H1 (cell line): ENCODE results near the gene RASAL1. TPM values are rescaled to one million over a fixed set of nuclear protein-coding genes. Genes with fewer than 3 reads are reported as not detected.

ENCODE experiments used
- CTCF ChIA-PET: fragments of 300-600 bp; sonication (Branson Sonifier 250); formaldehyde crosslinking; loops from one replicate; lab custom pipeline; 2021; ENCODE audit not compliant: partially characterized antibody; lab: Charles Lee
- POLR2A ChIA-PET: fragments of 300-600 bp; sonication (Branson Sonifier 250); formaldehyde crosslinking; loops from one replicate; lab custom pipeline; 2021; ENCODE audit warnings: inconsistent platforms; ENCODE audit not compliant: partially characterized antibody; lab: Charles Lee
- DNase-seq, 2 experiments: peaks; one replicate each; pipeline versions ENCODE4 v3.0.0 to v3.0.0-alpha.2; 2010 to 2022; ENCODE audit warnings: low spot score in 2 of 2, low read depth in 1 of 2, mixed read lengths in 1 of 2
- FAIRE-seq: peaks from 2 replicates; lab custom pipeline; 2011; peaks lifted over from hg19 to GRCh38; lab: Jason Lieb, UNC
- H2AFZ ChIP-seq: 2 replicates; pipeline ENCODE4 v1.8.1; 2012; ENCODE audit warnings: low read length, inconsistent platforms
- H2AK5ac ChIP-seq: 2 replicates; pipeline ENCODE4 v1.6.1; 2013; ENCODE audit warnings: low read depth, low read length
- H2BK120ac ChIP-seq: replicated peaks from 2 replicates; pipeline ENCODE3; 2013; ENCODE audit warnings: low read depth, low read length, inconsistent platforms
- H2BK12ac ChIP-seq: 2 replicates; pipeline ENCODE4 v1.6.1; 2013; ENCODE audit warnings: low read depth, low read length
- H2BK15ac ChIP-seq: 2 replicates; pipeline ENCODE4 v1.6.1; 2013; ENCODE audit warnings: low read length
- H2BK20ac ChIP-seq: 2 replicates; pipeline ENCODE4 v1.6.1; 2013; ENCODE audit warnings: low read length
- H2BK5ac ChIP-seq: 2 replicates; pipeline ENCODE4 v1.6.1; 2013; ENCODE audit warnings: low read depth, low read length
- H3K14ac ChIP-seq: 2 replicates; pipeline ENCODE4 v1.6.1; 2013; ENCODE audit warnings: inconsistent platforms; ENCODE audit not compliant: insufficient read length
- H3K18ac ChIP-seq: 2 replicates; pipeline ENCODE4 v1.6.1; 2013; ENCODE audit warnings: low read length; ENCODE audit errors: extremely low read depth
- H3K23ac ChIP-seq: 2 replicates; pipeline ENCODE4 v1.6.1; 2013; ENCODE audit warnings: inconsistent platforms; ENCODE audit not compliant: insufficient read length
- H3K23me2 ChIP-seq: 2 replicates; pipeline ENCODE4 v1.6.1; 2013; ENCODE audit warnings: low read depth, low read length
- H3K27ac ChIP-seq: 2 replicates; pipeline ENCODE4 v1.6.1; 2011; ENCODE audit warnings: low read depth, low read length, inconsistent platforms
- H3K27me3 ChIP-seq, 4 experiments: replicated peaks in 1 of 4; 1 replicate in 1 of 4; 2 replicates in 3 of 4; pipeline versions ENCODE4 v1.6.1 to v1.8.1; 2011 to 2013; ENCODE audit warnings: low read length in 3 of 4, mild to moderate bottlenecking in 3 of 4, inconsistent platforms in 2 of 4, mixed read lengths in 2 of 4, moderate library complexity in 1 of 4; ENCODE audit not compliant: control insufficient read depth in 3 of 4, insufficient read depth in 3 of 4; ENCODE audit errors: extremely low read depth in 1 of 4
- H3K36me3 ChIP-seq, 4 experiments: 2 replicates each; pipeline versions ENCODE4 v1.6.1 to v1.8.1; 2011 to 2013; ENCODE audit warnings: mild to moderate bottlenecking in 4 of 4, low read length in 3 of 4, moderate library complexity in 2 of 4, control low read depth in 1 of 4, inconsistent platforms in 1 of 4; ENCODE audit not compliant: insufficient read depth in 4 of 4, control insufficient read depth in 2 of 4
- H3K4ac ChIP-seq: replicated peaks from 2 replicates; pipeline ENCODE3; 2013; ENCODE audit warnings: low read length, low read depth, mixed read lengths, inconsistent platforms; ENCODE audit not compliant: insufficient read length
- H3K4me1 ChIP-seq, 4 experiments: replicated peaks in 1 of 4; 1 replicate in 1 of 4; 2 replicates in 3 of 4; pipeline versions ENCODE4 v1.6.1 to v1.8.1; 2011 to 2013; ENCODE audit warnings: low read length in 3 of 4, inconsistent platforms in 2 of 4, mixed read lengths in 1 of 4; ENCODE audit not compliant: insufficient read depth in 4 of 4, control insufficient read depth in 3 of 4
- H3K4me2 ChIP-seq, 2 experiments: 2 replicates each; pipeline versions ENCODE4 v1.6.1 to v1.8.1; 2011 to 2013; ENCODE audit warnings: low read depth in 2 of 2, low read length in 2 of 2, control low read depth in 1 of 2, inconsistent platforms in 1 of 2, mild to moderate bottlenecking in 1 of 2; ENCODE audit not compliant: insufficient read depth in 1 of 2
- H3K4me3 ChIP-seq, 4 experiments: fragments of 200-600, 300-600 bp in 1 of 4; sonication (generic), shearing (Covaris generic), sonication (Bioruptor Twin) in 1 of 4; 2 replicates each; pipeline versions ENCODE4 v1.5.1 to v1.8.1; 2011 to 2016; ENCODE audit warnings: low read length in 4 of 4, low read depth in 3 of 4, control low read depth in 2 of 4, inconsistent platforms in 2 of 4, mild to moderate bottlenecking in 2 of 4, mixed read lengths in 1 of 4, moderate library complexity in 1 of 4; ENCODE audit not compliant: insufficient read depth in 2 of 4; ENCODE audit errors: extremely low read depth in 1 of 4
- H3K56ac ChIP-seq: replicated peaks from 2 replicates; pipeline ENCODE3; 2013; ENCODE audit warnings: low read depth, mild to moderate bottlenecking, mixed read lengths, low read length, inconsistent platforms; ENCODE audit not compliant: insufficient read length
- H3K79me1 ChIP-seq: 2 replicates; pipeline ENCODE4 v1.6.1; 2013; ENCODE audit warnings: low read depth, low read length, control low read depth
- H3K79me2 ChIP-seq, 2 experiments: 2 replicates each; pipeline versions ENCODE4 v1.6.1 to v1.8.1; 2012 to 2013; ENCODE audit warnings: low read length in 2 of 2, mild to moderate bottlenecking in 2 of 2, inconsistent platforms in 1 of 2; ENCODE audit not compliant: insufficient read depth in 2 of 2, control insufficient read depth in 1 of 2
- H3K9ac ChIP-seq, 4 experiments: replicated peaks in 1 of 4; 1 replicate in 1 of 4; 2 replicates in 3 of 4; pipeline versions ENCODE4 v1.6.1 to v1.8.1; 2011 to 2013; ENCODE audit warnings: low read depth in 3 of 4, low read length in 3 of 4, control low read depth in 2 of 4, mild to moderate bottlenecking in 2 of 4, moderate library complexity in 2 of 4, inconsistent platforms in 1 of 4; ENCODE audit errors: extremely low read depth in 1 of 4
- H3K9me3 ChIP-seq, 2 experiments: 2 replicates each; pipeline versions ENCODE4 v1.6.1 to v1.8.1; 2012 to 2013; ENCODE audit warnings: mild to moderate bottlenecking in 2 of 2, moderate library complexity in 2 of 2, control low read depth in 1 of 2, inconsistent platforms in 1 of 2, low read depth in 1 of 2, low read length in 1 of 2, mixed read lengths in 1 of 2; ENCODE audit not compliant: insufficient read depth in 2 of 2
- H4K20me1 ChIP-seq, 2 experiments: replicated peaks in 1 of 2; 2 replicates each; pipeline versions ENCODE3 to v1.8.1; 2011 to 2013; ENCODE audit warnings: inconsistent platforms in 2 of 2, low read length in 2 of 2, mild to moderate bottlenecking in 1 of 2; ENCODE audit not compliant: insufficient read depth in 2 of 2, control insufficient read depth in 1 of 2
- H4K5ac ChIP-seq: 2 replicates; pipeline ENCODE4 v1.6.1; 2013; ENCODE audit warnings: low read length, low read depth, mixed read lengths, inconsistent platforms; ENCODE audit not compliant: insufficient read length
- H4K8ac ChIP-seq: 2 replicates; pipeline ENCODE4 v1.8.0; 2013; ENCODE audit warnings: mild to moderate bottlenecking, moderate library complexity, low read length, inconsistent platforms; ENCODE audit not compliant: insufficient read depth; ENCODE audit errors: extremely low read depth
- H4K91ac ChIP-seq: replicated peaks from 2 replicates; pipeline ENCODE3; 2013; ENCODE audit warnings: low read length, mixed read lengths, inconsistent platforms; ENCODE audit not compliant: insufficient read length
- CBX8 ChIP-seq: fragments of 300-800, 300-1000 bp; sonication (generic); IDR thresholded peaks from 2 replicates; pipeline ENCODE4 v1.7.1; 2016; ENCODE audit warnings: low read depth, low read length, borderline replicate concordance
- EGR1 ChIP-seq: IDR thresholded peaks from 2 replicates; pipeline ENCODE4 v1.6.1; 2011; ENCODE audit warnings: low read depth, low read length, borderline replicate concordance
- KDM1A ChIP-seq: fragments of 200-600, 300-600 bp; sonication (generic); IDR thresholded peaks from 2 replicates; pipeline ENCODE4 v1.7.1; 2016; ENCODE audit warnings: mild to moderate bottlenecking, low read length, borderline replicate concordance
- NRF1 ChIP-seq: IDR thresholded peaks from 2 replicates; pipeline ENCODE4 v1.6.1; 2011; ENCODE audit warnings: mild to moderate bottlenecking, low read depth, low read length, improper control_type of control experiment
- RFX5 ChIP-seq: IDR thresholded peaks from 2 replicates; pipeline ENCODE4 v1.6.1; 2011; ENCODE audit warnings: low read depth, low read length, improper control_type of control experiment, borderline replicate concordance
- RNF2 ChIP-seq: fragments of 200-900, 300-1000 bp; sonication (generic); IDR thresholded peaks from 2 replicates; pipeline ENCODE4 v1.7.1; 2016; ENCODE audit warnings: borderline replicate concordance, low read depth, mild to moderate bottlenecking, antibody characterized with exemption, low read length; ENCODE audit not compliant: poor library complexity, severe bottlenecking; ENCODE audit errors: missing control alignments
- SUZ12 ChIP-seq: fragments of 200-600 bp; sonication (generic); IDR thresholded peaks from 2 replicates; pipeline ENCODE4 v1.6.1; 2012; ENCODE audit warnings: mild to moderate bottlenecking, inconsistent platforms, low read length, moderate library complexity, mixed read lengths
- WGBS, 2 experiments: shearing (Covaris generic) in 1 of 2; methylation state at CpG; one replicate each; pipeline versions ENCODE4 v1.1.6 to v1.1.7; 2013 to 2015; ENCODE audit warnings: low lambda C conversion rate in 2 of 2, mixed read lengths in 2 of 2, inconsistent platforms in 1 of 2, low coverage in 1 of 2, missing lambda C conversion rate in 1 of 2; ENCODE audit not compliant: insufficient replicate concordance in 2 of 2, insufficient coverage in 1 of 2, insufficient read length in 1 of 2; ENCODE audit errors: extremely low coverage in 1 of 2, missing lambda C conversion rate in 1 of 2; 5-methylcytosine and 5-hydroxymethylcytosine counted together
- polyA plus RNA-seq, 7 experiments: library from polyadenylated mRNA; depleted of rRNA in 3 of 7; stranded (reverse) in 5 of 7; unstranded in 2 of 7; fragments of >200 nt in 5 of 7; fragments of 200-250 nt in 2 of 7; gene quantifications; 1 replicate in 5 of 7; 2 replicates in 1 of 7; 4 replicates in 1 of 7; pipeline versions ENCODE4 v1.2.1 to v1.2.3, GENCODE V29; 2011 to 2013; ENCODE audit warnings: missing spikeins in 2 of 7, mixed read lengths in 2 of 7
- total RNA-seq: library from RNA; stranded (reverse); fragmentation: NEBNext Ultra II Directional; extraction: Animal tissue kit (Norgen Biotek cat#: 25700); gene quantifications from 2 replicates; pipeline ENCODE4 v1.2.1, GENCODE V29; 2021

The RASAL1 gene
- total and polyA plus RNA-seq, 2 of the 8 experiments (the other 6 are each of a cell fraction or from before 2014, with no cell fraction given) = 3.7 to 5.0 TPM

GRCh38 chr12:113181975-113182374 is 46.4 kb upstream of the RASAL1 start:
- Histone ChIP-seq H3K18ac (no peak overlapping the region), H3K14ac (no peak overlapping the region), H4K8ac (no peak overlapping the region), H3K9me3 (no peaks in the 10 kb centered on the region), H3K79me2 (peaks cover 9 to 42% of the 10 kb centered on the region in 2 experiments; a peak in 3 of 4 replicates), H3K79me1 (peaks cover 11% of the 10 kb centered on the region), H4K20me1 (peaks cover 2 to 13% of the 10 kb centered on the region in 2 experiments), H2BK12ac (no peak overlapping the region), H2AFZ (no peak overlapping the region), H3K23ac (no peak overlapping the region), H2BK20ac (no peak overlapping the region), H3K4me1 (peaks cover 0 to 6% (median 3%) of the 10 kb centered on the region in 4 experiments; a peak in 4 of 7 replicates), H3K4me2 (no peak overlapping the region), H3K27me3 (no peaks in the 10 kb centered on the region), H3K23me2 (peaks cover 7% of the 10 kb centered on the region; the same call in 1 of the 2 replicates), H4K5ac (no peak overlapping the region), H3K27ac (no peak overlapping the region), H4K91ac (no peak overlapping the region), H2BK5ac (no peak overlapping the region), H2AK5ac (no peak overlapping the region), H3K4ac (no peak overlapping the region), H3K36me3 (peaks cover 8 to 44% (median 30%) of the 10 kb centered on the region in 4 experiments; a peak in 7 of 8 replicates), H3K9ac (no peak overlapping the region), H2BK120ac (no peak overlapping the region), H2BK15ac (no peak overlapping the region), H3K4me3 (no peak overlapping the region), H3K56ac (no peak overlapping the region)
- POLR2A ChIA-PET = no interaction called here
- CTCF ChIA-PET = interaction anchor here (0.6 to 2.3 kb wide), 4 partner anchors 8 to 360 kb away, joined by 3 to 6 read pairs (median 4); no protein-coding TSS in a partner anchor
- FAIRE-seq = no peak
- no peak for TF ChIP-seq EGR1
- no peak for TF ChIP-seq KDM1A
- no peak for TF ChIP-seq RFX5
- no peak for TF ChIP-seq RNF2
- no peak for TF ChIP-seq SUZ12
- TF ChIP-seq CBX8 = no peak
- no peak for TF ChIP-seq NRF1
- no peak for DNase-seq
- 92% methylated on average over 3 of the region's 3 CpGs; no CpG with 5 or more reads in 1 of the 2 experiments for WGBS, 2 experiments
